ENCODE data around the gene SUGCT. TPM values are rescaled to one million over a fixed set of nuclear protein-coding genes. Genes with fewer than 3 reads are reported as not detected.

Gene SUGCT
- total and polyA plus RNA-seq, 8 donors, result 0.73 to 1.9 (median 1.2) TPM

DNA sequence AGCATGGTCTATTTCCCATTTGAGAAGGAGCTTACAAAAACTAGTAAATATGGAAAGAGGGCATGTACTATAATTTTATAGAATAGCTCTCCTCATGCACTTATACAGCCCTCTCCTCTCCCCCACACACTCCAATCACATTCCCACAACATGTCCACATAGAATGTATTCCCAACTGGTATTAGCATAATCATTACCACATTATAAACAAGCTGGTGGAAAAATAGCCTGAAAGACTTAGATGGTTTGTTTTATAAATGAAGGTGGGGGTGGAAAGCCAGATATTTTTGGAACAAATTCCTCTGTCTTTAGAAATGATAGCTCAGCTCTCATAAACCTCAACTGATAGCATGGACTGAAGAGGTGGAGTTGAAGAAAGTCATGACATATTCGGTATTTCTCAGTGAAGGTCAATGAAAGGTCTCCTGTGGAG lies 410.1 kb downstream of the SUGCT start:
- 63 to 71% methylated on average over 1 of the region's 1 CpG for WGBS, 2 donors
- Histone ChIP-seq H3K4me3 (no peak overlapping the region), H3K9me3 (no peaks in the 10 kb centered on the region), H3K36me3 (no peaks in the 10 kb centered on the region), H3K27ac (no peak overlapping the region), H3K27me3 (no peaks in the 10 kb centered on the region), H3K4me1 (no peaks in the 10 kb centered on the region)
- ATAC-seq, result peak in 1 of 4 donors; percentile 38
- TF ChIP-seq CTCF (IDR thresholded peaks at IDR 0.05), result no peak
- no peak for FAIRE-seq
- DNase-seq, result no peak
- intact Hi-C loops (cut with DNase I), result no loop called here

DNA sequence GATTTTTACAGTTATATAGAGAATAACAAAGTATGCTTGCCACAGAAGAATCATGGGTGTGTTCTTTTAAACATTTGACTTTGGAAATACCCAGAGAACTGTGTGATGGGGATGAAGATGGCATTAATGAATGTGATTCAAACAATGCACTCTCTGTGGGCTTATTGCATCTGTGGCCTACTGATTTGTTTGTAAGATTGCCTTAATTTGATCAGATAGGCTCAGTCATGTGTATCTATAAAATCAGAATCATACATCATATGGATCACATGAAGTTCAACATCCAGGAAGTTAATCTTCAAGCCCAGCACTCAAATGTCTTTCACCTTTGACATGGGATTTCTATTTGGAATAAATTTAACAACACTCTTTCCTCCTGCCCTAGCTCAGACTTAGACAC lies 410.9 kb downstream of the SUGCT start:
- no peaks in the 10 kb centered on the region for H3K4me1 ChIP-seq
- no peak for ATAC-seq
- no peaks in the 10 kb centered on the region for H3K9me3 ChIP-seq
- H3K27ac ChIP-seq, result no peak overlapping the region
- DNase-seq, result no peak
- intact Hi-C loops (cut with DNase I), result no loop called here
- TF ChIP-seq CTCF (IDR thresholded peaks at IDR 0.05), result no peak
- no peaks in the 10 kb centered on the region for H3K36me3 ChIP-seq
- H3K4me3 ChIP-seq, result no peak overlapping the region
- no peaks in the 10 kb centered on the region for H3K27me3 ChIP-seq
- no peak for FAIRE-seq

DNA sequence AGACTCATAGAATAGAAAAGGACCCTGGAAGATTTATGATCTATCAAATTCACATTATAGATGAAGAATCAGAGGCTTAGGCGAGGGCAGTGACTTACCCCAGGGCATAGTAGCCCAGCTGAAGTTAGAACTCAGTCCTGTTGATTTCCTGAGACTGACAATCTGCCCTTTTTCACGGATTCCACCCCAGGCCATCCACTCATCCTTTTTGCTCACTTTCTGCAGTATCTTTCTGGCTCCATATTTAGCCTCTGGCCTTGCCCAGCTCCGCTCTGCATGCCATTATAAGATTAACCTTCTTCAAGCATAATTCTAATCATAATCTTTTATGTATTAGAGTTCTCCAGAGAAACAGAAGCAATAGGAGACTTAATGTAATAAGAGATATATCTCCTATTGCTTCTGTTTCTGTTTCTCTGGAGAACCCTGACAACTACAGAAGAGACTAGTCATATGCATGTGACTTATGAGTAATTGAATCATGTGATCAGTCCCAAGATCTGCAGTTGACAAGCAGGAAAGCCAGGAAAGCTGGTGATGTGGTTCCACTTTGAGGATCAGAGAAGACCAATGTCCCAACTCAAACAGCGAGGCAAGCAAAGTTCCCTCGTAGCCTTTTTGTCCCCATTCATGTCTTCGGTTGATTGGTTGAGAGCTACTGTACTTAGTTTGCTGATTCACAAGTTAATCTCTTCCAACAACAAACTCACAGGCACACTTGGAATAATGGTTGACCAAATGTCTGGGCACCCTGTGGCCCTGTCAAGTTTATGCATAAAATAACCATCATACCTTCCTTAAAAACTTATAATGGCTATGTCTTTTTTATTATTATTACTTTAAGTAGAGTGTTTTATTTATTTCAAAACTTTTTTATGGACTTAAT lies 412.1 kb downstream of the SUGCT start:
- ATAC-seq (no peak), DNase-seq (no peak), FAIRE-seq (no peak)
- Histone ChIP-seq H3K9me3 (no peaks in the 10 kb centered on the region), H3K27me3 (no peaks in the 10 kb centered on the region), H3K4me3 (no peak overlapping the region), H3K27ac (no peak overlapping the region), H3K4me1 (no peaks in the 10 kb centered on the region), H3K36me3 (no peaks in the 10 kb centered on the region)
- intact Hi-C loops (cut with DNase I), result no loop called here
- WGBS, 2 donors, result 83 to 92% methylated on average over 6 of the region's 6 CpGs
- no peak for TF ChIP-seq CTCF (IDR thresholded peaks at IDR 0.05)

DNA sequence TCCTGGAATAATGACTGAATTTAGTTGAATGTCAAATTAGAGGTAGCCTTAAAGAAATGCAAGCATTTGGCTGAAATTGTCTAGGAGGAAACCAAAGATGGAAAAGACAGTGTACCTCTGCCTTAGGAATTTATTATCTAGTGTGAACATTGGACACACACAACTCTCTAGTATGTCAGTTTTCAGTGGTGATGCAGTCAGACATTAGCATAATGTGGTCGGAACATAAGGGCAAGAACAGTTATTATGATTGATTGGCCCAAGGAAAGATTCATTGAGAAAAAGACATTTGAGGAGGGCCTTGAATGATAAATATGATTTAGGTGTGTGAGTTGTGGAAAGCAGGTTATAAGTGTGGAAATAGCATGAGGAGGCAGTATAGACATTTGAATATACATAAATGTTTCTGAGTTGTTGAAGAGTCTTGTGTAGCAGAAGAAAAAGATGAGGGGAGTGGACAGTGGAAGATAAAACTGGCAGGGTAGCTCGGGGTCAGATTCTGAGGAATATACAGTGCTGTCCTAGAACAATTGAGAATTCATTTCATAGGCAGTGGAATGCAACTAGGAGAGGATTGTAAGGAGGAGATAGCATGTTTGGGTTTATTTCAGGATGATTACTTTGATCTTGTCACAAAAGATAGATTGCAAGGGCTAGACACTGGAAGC lies 414.7 kb downstream of the SUGCT start:
- Histone ChIP-seq H3K27ac (no peak overlapping the region), H3K9me3 (no peaks in the 10 kb centered on the region), H3K36me3 (no peaks in the 10 kb centered on the region), H3K4me3 (no peak overlapping the region), H3K4me1 (no peaks in the 10 kb centered on the region), H3K27me3 (no peaks in the 10 kb centered on the region)
- 82 to 92% methylated on average over 2 of the region's 2 CpGs for WGBS, 2 donors
- TF ChIP-seq CTCF (IDR thresholded peaks at IDR 0.05), result no peak
- FAIRE-seq (no peak), DNase-seq (no peak), ATAC-seq (no peak)
- intact Hi-C loops (cut with DNase I), result no loop called here
